ENCODE data around the gene CLINT1.
A peak's percentile ranks its signal among the peaks of the same experiment; 100 is the strongest.

The CLINT1 gene

DNA sequence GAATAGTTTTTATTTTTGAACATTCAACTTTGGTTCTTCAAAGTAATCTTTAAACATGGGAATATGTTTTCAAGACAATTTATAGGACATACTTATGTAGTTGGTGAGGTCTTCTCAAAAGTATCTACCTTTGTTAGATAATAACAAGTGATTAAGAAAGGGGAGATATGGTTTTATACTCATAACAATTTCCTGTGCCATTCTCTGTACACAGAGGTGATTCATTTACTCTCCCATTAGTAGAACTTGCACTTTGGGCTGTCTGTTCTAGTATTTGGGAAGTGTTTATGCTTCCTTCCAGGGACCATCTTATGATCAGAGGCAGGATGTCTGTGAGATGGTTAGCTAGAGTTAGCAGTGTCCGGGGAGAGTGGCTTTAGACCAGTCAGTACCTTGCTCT, 100.2 kb downstream of the CLINT1 start:
- no peak for DNase-seq (ENCODE audit: low spot score)

GRCh38 chr5:157756122-157756521, 102.8 kb downstream of the CLINT1 start:
- no peak for DNase-seq (ENCODE audit: low spot score)

GRCh38 chr5:157750320-157750719, 108.6 kb downstream of the CLINT1 start:
- peak; percentile 43 for DNase-seq (ENCODE audit: low spot score)

DNA sequence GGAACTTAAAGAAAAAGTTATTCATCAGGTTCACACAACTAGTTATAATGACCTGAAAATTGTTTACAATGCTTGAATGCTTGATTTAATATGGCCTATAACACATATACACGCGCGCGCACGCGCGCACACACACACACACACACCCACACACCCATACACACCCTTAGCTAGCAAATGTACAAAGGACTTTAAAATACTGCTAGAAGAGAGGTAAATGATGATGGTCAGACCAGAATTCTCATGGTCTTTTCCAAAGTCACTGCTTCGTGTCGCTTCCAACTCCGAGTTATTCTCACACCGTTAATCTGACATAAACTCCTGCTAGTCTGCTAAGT, 109.5 kb downstream of the CLINT1 start:
- no peak for DNase-seq (ENCODE audit: low spot score)

DNA sequence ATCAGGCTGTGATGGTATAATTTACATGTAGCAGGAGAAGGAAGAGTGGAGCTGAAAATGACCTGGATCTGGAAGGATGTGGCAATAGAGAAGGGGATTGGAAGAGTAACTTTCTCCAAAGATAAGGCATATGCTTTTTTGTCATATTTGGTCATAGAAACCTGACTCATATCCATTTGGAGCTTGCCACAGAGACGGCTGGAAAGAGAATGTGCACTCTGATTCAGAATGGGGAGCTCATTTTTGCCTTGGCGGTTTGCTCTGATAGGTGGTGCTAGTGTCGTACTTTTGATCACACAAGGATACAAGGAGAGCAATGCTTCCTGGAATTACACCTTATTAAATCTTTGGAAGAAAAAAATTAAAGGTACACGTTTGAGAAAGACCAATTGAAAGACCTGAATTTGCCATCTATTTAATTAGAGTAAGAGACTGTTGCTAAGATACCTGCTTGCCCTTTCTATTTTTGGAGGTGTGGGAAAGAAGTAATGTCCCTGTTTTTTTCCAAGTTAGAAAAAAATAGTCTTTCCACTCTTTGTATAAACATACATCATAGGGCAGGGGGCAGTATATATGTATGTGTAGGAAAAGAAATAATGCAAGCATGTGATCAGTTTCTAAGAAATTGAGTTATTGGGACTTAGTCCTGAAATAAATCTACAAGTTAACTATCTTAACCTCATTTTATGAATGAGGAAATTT, 110.0 kb downstream of the CLINT1 start:
- peak; percentile 84 for DNase-seq (ENCODE audit: low spot score)

GRCh38 chr5:157747766-157748700, 110.9 kb downstream of the CLINT1 start:
- no peak for DNase-seq (ENCODE audit: low spot score)

- no peak for DNase-seq (ENCODE audit: low spot score)
These were observed 111.7 kb downstream of the CLINT1 start for GRCh38 chr5:157747173-157747740.

DNA sequence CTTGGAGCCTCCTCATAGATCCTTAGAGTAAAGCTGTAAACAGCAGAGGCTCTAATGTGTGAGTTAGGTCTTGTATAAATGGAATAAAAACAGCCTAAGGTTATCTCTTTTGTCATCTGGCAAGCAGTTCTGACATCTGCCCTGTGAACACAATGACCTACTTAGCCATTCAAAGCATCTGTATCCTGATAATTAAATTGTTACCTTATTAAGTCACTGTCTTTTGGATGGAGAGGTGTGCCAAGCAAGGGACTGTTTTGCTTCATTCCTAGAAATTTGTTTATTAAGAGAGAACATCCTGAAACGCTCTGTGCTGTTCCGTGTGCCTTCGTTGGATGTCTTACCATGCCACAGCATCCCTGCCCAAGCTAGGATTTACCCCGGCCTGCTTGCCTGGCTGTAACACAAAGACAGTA, 113.9 kb downstream of the CLINT1 start:
- DNase-seq (ENCODE audit: low spot score) = no peak

DNA sequence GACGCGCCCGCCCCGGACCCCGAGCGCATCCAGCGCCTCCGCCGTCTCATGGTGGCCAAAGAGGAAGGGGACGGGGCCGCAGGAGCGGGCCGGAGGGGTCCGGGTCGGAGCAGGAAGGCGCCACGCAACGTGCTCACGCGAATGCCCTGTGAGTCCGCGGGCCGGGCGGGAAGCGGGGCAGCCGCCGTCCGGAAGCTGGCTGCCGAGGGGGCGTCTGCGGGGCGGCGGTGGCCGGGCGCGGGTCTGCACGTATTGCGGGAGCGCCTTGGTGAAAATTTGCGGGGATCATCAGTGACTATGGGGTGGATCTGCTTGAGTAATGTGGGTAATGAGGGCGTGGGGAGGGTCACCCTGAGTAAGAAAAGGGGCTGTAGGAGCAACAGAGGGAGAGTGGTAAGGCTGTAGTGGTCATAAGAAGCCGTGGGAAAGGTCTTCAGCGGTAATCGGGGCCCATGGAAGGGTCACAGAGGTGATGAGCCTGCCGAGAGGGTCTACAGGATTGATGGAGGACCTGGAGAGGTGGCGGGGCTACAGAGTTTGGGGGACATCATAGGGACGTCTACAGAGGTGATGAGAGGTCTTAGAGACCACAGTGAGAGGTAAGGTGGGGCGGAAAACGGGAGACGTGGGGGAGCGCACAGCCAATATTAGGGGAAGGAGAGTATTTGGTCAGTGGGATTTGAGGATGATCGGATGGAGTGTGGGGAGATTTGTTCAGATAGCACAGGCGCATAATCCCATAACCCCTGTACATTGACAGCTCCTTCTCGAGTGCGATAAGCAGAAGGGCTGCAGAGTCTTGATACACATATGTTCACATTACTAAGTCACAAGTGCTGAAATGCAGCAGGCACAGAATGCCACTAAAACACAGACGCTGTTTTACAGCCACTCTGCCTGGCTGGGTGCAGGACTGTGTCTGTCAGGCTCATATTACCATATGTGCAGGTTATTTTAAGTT, 114.6 kb downstream of the CLINT1 start:
- peak; percentile 41 for DNase-seq (ENCODE audit: low spot score)

DNA sequence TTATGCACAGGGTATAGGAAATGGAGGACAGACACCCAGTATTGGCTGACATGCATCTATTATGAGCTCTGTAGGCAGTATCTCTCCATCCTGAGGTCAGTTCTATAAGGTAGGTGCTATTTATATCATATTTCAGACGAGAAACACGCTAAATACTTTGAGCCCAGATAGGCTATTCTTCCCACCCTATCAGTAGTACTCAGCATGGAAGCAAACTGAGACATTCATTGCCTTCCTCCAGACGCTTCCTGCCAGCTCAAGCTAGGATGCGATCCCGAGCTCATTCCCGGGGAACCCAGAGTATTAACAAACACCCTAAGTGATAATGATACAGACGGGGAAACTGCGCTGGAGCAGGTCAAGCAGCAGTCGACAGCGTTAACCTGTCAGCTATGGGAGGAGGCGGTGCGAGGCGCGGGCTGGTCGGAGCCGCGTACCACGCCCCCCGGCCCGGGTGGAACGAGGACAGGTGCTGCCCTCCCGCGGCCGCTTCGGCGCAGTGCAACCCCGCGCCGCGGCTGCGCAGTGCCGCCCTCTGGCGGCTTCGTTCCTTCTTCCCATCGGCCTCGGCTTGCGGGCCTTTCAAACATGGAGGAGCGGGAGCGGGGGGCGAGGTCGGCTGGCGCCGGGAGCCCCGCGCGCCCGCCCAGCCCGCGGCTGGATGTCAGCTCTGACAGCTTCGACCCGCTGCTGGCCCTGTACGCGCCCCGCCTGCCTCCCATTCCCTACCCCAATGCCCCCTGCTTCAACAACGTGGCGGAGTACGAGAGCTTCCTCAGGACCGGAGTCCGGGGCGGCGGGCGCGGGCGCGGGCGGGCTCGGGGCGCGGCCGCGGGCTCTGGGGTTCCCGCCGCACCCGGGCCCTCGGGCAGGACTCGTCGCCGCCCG, 115.5 kb downstream of the CLINT1 start, which contains the start of gene LSM11:
Gene LSM11 (plus strand): TSS at position 550 of the 888 bp plus-strand sequence. CDS start 39 bp downstream, at position 589.
- peak; percentile 83 for DNase-seq (ENCODE audit: low spot score)

DNA sequence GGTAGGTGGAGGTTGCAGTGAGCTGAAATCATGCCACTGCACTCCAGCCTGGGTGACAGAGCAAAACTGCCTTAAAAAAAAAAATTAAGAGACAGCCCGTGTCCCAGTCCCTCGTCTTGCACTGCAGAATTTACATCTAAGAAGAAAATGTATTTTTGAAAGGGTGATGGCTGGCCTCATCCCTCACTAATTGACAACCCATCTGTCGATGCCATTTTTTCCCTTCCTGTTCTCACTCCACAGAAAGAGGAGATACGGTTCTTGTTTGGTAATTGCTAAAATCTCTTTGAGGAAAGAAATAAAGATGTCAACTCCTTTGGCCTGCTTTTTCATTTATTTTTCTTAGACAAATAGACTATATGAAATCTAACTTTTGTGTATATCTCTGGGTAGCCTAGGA, 117.8 kb downstream of the CLINT1 start:
- DNase-seq (ENCODE audit: low spot score) = no peak

- DNase-seq (ENCODE audit: low spot score) = peak; percentile 8
These were observed 118.7 kb downstream of the CLINT1 start for GRCh38 chr5:157740229-157740610.

- DNase-seq (ENCODE audit: low spot score) = no peak
These were observed 119.3 kb downstream of the CLINT1 start for GRCh38 chr5:157739388-157740228.

DNA sequence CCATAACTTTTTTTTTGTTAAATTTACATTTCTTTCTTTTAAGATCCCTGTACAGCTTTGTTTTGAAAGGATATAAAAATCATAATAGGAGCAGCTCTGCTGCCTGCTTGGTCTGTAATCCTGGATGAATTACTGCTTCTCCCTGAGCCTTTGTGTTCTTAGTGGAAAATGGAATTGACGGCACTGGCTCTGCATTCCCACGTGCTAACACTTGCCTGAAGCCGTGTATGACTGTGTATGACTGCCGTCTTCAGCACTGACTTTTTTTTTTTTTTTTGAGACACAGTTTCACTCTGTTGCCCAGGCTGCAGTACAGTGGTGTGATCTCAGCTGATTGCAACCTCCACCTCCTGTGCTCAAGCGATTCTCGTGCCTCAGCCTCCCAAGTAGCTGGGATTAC, 123.0 kb downstream of the CLINT1 start:
- DNase-seq (ENCODE audit: low spot score) = no peak
